H9 (cell line): Measurements from ENCODE around the gene KLHDC10. TPM values are rescaled to one million over a fixed set of nuclear protein-coding genes. Genes with fewer than 3 reads are reported as not detected.

Experiments
- DNase-seq: peaks from one replicate; pipeline ENCODE4 v3.0.0-alpha.2; 2017
- H2AFZ ChIP-seq: one replicate; pipeline ENCODE4 v1.6.1; 2013; ENCODE audit warnings: mild to moderate bottlenecking, low read length, control low read depth, moderate library complexity
- H2AK5ac ChIP-seq: 2 replicates; pipeline ENCODE4 v1.6.1; 2013; ENCODE audit warnings: low read length, control low read depth, mixed read lengths; ENCODE audit not compliant: insufficient read length
- H2BK120ac ChIP-seq: one replicate; pipeline ENCODE4 v1.6.1; 2013; ENCODE audit warnings: low read depth, mild to moderate bottlenecking, low read length, control low read depth, inconsistent platforms; ENCODE audit not compliant: poor library complexity, severe bottlenecking
- H2BK12ac ChIP-seq: 2 replicates; pipeline ENCODE4 v1.6.1; 2013; ENCODE audit warnings: low read length, control low read depth, mixed read lengths, low read depth; ENCODE audit not compliant: insufficient read length
- H2BK15ac ChIP-seq: 2 replicates; pipeline ENCODE4 v1.6.1; 2013; ENCODE audit warnings: low read depth, low read length, control low read depth
- H2BK20ac ChIP-seq: one replicate; pipeline ENCODE4 v1.6.1; 2013; ENCODE audit warnings: low read depth, mild to moderate bottlenecking, low read length, control low read depth, inconsistent platforms; ENCODE audit not compliant: poor library complexity, severe bottlenecking
- H2BK5ac ChIP-seq: 2 replicates; pipeline ENCODE4 v1.6.1; 2013; ENCODE audit warnings: low read length, control low read depth, mixed read lengths; ENCODE audit not compliant: insufficient read length
- H3K14ac ChIP-seq: 2 replicates; pipeline ENCODE4 v1.6.1; 2013; ENCODE audit warnings: low read length, control low read depth; ENCODE audit not compliant: insufficient read depth
- H3K18ac ChIP-seq: 2 replicates; pipeline ENCODE4 v1.6.1; 2013; ENCODE audit warnings: low read depth, mild to moderate bottlenecking, mixed read lengths, low read length, control low read depth; ENCODE audit not compliant: insufficient read length
- H3K23ac ChIP-seq: 2 replicates; pipeline ENCODE4 v1.6.1; 2013; ENCODE audit warnings: low read length, control low read depth, mixed read lengths, low read depth; ENCODE audit not compliant: insufficient read length
- H3K23me2 ChIP-seq: 2 replicates; pipeline ENCODE4 v1.6.1; 2013; ENCODE audit warnings: low read depth, mild to moderate bottlenecking, mixed read lengths, low read length, control low read depth; ENCODE audit not compliant: insufficient read length, poor library complexity, severe bottlenecking
- H3K27ac ChIP-seq: 2 replicates; pipeline ENCODE4 v1.5.1; 2013; ENCODE audit warnings: low read length, control low read depth, mixed read lengths, low read depth; ENCODE audit not compliant: insufficient read length
- H3K27me3 ChIP-seq: 2 replicates; pipeline ENCODE4 v1.6.1; 2013; ENCODE audit warnings: low read length, control low read depth, inconsistent platforms; ENCODE audit not compliant: insufficient read depth
- H3K4ac ChIP-seq: 2 replicates; pipeline ENCODE4 v1.6.1; 2013; ENCODE audit warnings: low read depth, mild to moderate bottlenecking, control low read depth, inconsistent platforms, low read length, moderate library complexity
- H3K4me1 ChIP-seq: 2 replicates; pipeline ENCODE4 v1.6.1; 2013; ENCODE audit warnings: low read length, control low read depth, inconsistent platforms; ENCODE audit not compliant: insufficient read depth
- H3K4me2 ChIP-seq: 2 replicates; pipeline ENCODE4 v1.6.1; 2013; ENCODE audit warnings: low read length, control low read depth, mixed read lengths; ENCODE audit not compliant: insufficient read length, insufficient read depth
- H3K56ac ChIP-seq: 2 replicates; pipeline ENCODE4 v1.6.1; 2013; ENCODE audit warnings: low read depth, mild to moderate bottlenecking, mixed read lengths, low read length, control low read depth; ENCODE audit not compliant: insufficient read length
- H3K79me1 ChIP-seq: 2 replicates; pipeline ENCODE4 v1.6.1; 2013; ENCODE audit warnings: low read depth, mild to moderate bottlenecking, moderate library complexity, low read length, control low read depth, inconsistent platforms; ENCODE audit not compliant: insufficient read depth, poor library complexity, severe bottlenecking
- H3K79me2 ChIP-seq: 2 replicates; pipeline ENCODE4 v1.6.1; 2013; ENCODE audit warnings: low read length, control low read depth, inconsistent platforms; ENCODE audit not compliant: insufficient read depth
- H3K9ac ChIP-seq: 2 replicates; pipeline ENCODE4 v1.6.1; 2013; ENCODE audit warnings: low read length, control low read depth, mixed read lengths; ENCODE audit not compliant: insufficient read length; ENCODE audit errors: extremely low read depth
- H3K9me3 ChIP-seq: one replicate; pipeline ENCODE4 v1.6.1; 2013; ENCODE audit warnings: low read depth, low read length, inconsistent platforms; ENCODE audit not compliant: control insufficient read depth
- H3T11ph ChIP-seq: one replicate; pipeline ENCODE4 v1.6.1; 2013; ENCODE audit warnings: mild to moderate bottlenecking, low read length, control low read depth, inconsistent platforms
- H4K20me1 ChIP-seq: one replicate; pipeline ENCODE4 v1.6.1; 2013; ENCODE audit not compliant: control insufficient read depth, insufficient read length, insufficient read depth
- H4K5ac ChIP-seq: 2 replicates; pipeline ENCODE4 v1.6.1; 2013; ENCODE audit warnings: low read depth, mild to moderate bottlenecking, mixed read lengths, low read length, control low read depth; ENCODE audit not compliant: insufficient read length
- H4K8ac ChIP-seq: replicated peaks from 2 replicates; pipeline ENCODE4 v1.6.1; 2013; ENCODE audit warnings: low read length, control low read depth, mixed read lengths, low read depth; ENCODE audit not compliant: insufficient read length
- H4K91ac ChIP-seq: 2 replicates; pipeline ENCODE4 v1.6.1; 2013; ENCODE audit warnings: low read depth, mild to moderate bottlenecking, moderate library complexity, mixed read lengths, low read length, control low read depth; ENCODE audit not compliant: insufficient read length
- H3K27ac Mint-ChIP-seq, 3 experiments: 2 replicates in 2 of 3; 3 replicates in 1 of 3; pipeline ENCODE4 v1.8.0; 2020 to 2021; ENCODE audit warnings: mixed read lengths in 3 of 3, mild to moderate bottlenecking in 1 of 3, moderate library complexity in 1 of 3
- H3K27me3 Mint-ChIP-seq: 2 replicates; pipeline ENCODE4 v1.8.0; 2021; ENCODE audit warnings: low read depth, mild to moderate bottlenecking, moderate library complexity, mixed read lengths
- H3K36me3 Mint-ChIP-seq, 3 experiments: 2 replicates in 2 of 3; 3 replicates in 1 of 3; pipeline ENCODE4 v1.8.0; 2020 to 2021; ENCODE audit warnings: low read depth in 3 of 3, mixed read lengths in 3 of 3; ENCODE audit not compliant: insufficient read depth in 1 of 3
- H3K4me1 Mint-ChIP-seq, 2 experiments: 2 replicates each; pipeline ENCODE4 v1.8.0; 2020; ENCODE audit warnings: mixed read lengths in 2 of 2
- H3K4me3 Mint-ChIP-seq, 2 experiments: 2 replicates in 1 of 2; 3 replicates in 1 of 2; pipeline ENCODE4 v1.8.0; 2020 to 2021; ENCODE audit warnings: mild to moderate bottlenecking in 2 of 2, mixed read lengths in 2 of 2, moderate library complexity in 1 of 2
- H3K9me3 Mint-ChIP-seq, 2 experiments: 2 replicates in 1 of 2; 3 replicates in 1 of 2; pipeline ENCODE4 v1.8.0; 2020; ENCODE audit warnings: mild to moderate bottlenecking in 2 of 2, mixed read lengths in 2 of 2, moderate library complexity in 1 of 2
- WGBS: extraction: QIAGEN DNeasy Blood & Tissue Kit; methylation state at CpG from one replicate; pipeline ENCODE4 v1.1.7; 2013; ENCODE audit warnings: missing lambda C conversion rate, low lambda C conversion rate, mixed read lengths; ENCODE audit not compliant: insufficient read length; ENCODE audit errors: extremely low coverage; 5-methylcytosine and 5-hydroxymethylcytosine counted together
- total RNA-seq: library from RNA; stranded (reverse); gene quantifications from 2 replicates; pipeline ENCODE4 v1.2.1, GENCODE V29; 2021
- TF ChIP-seq, protein P1 (sequence below): fragments of 200-600 bp; sonication (generic); conservative IDR thresholded peaks from 3 replicates; pipeline ENCODE4 v1.8.0; 2021; ENCODE audit warnings: antibody characterized with exemption, mild to moderate bottlenecking

KLHDC10 gene
- total RNA-seq, 1 experiment from 2014 or later = 17.3 TPM

DNA sequence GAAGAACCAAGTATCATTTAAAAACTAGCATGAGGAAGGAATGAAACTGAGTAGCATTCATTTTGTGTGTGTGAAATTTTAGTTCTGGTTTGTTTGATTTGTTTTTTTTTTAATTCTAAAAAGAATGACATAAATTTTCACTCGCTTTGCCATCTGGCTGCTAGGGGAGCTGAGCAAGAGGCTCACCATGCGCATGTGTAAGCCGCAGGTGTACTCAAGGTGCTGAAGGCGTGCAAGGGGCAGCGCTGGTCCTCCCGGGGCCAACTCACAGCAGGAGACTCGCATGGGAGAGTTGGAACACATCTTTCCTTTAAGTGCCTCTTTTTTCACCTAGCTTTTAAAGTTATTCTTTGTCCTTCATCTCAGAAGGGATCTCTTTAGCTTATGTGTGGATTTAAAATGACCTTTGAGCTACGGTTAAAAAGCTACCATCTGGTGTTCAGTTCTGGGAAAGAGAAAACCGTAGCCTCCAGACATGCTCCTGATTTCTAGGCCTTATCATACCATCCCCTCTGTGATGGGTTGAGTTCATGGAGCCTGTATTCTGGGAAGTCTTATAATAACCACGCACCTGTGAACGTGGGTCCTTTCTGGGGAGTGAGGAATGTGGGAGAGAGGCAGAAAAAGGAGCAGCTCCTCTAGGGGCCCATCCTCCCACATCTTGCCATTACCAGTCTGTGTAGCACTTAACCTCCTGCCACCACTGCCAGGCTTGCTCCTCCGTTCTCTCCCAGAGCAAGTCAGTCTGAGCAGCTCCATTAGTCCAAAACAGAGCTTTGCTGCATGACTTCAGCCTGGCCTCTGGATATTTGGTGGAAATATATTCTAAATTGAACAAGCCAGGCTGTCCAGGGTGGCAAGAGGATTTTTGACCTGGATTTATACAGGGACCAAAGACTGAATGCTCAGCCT lies 61.9 kb downstream of the KLHDC10 start:
- Histone ChIP-seq H4K8ac (no peak overlapping the region), H2AFZ (no peak overlapping the region), H3T11ph (no peak overlapping the region), H3K9ac (no peak overlapping the region), H3K18ac (no peak overlapping the region), H3K4me2 (no peak overlapping the region), H4K91ac (no peak overlapping the region), H3K27me3 (no peaks in the 10 kb centered on the region), H2BK120ac (no peak overlapping the region), H3K23me2 (no peaks in the 10 kb centered on the region), H3K4me1 (no peaks in the 10 kb centered on the region), H3K56ac (no peak overlapping the region), H2BK12ac (no peak overlapping the region), H3K79me1 (no peaks in the 10 kb centered on the region), H3K4ac (no peak overlapping the region), H3K27ac (no peak overlapping the region), H2BK20ac (no peak overlapping the region), H2AK5ac (no peak overlapping the region), H4K5ac (no peak overlapping the region), H3K14ac (no peak overlapping the region), H3K9me3 (no peaks in the 10 kb centered on the region), H3K79me2 (no peaks in the 10 kb centered on the region), H2BK15ac (no peak overlapping the region), H4K20me1 (peaks cover 4% of the 10 kb centered on the region), H2BK5ac (no peak overlapping the region), H3K23ac (no peak overlapping the region)
- H3K4me3 Mint-ChIP-seq = no peak overlapping the region
- H3K36me3 Mint-ChIP-seq = peaks cover 9 to 29% (median 28%) of the 10 kb centered on the region in 3 experiments; a peak in 6 of 7 replicates
- no peaks in the 10 kb centered on the region for H3K9me3 Mint-ChIP-seq
- no CpG with 5 or more reads among the region's 12 CpGs for WGBS
- peaks cover 7 to 18% of the 10 kb centered on the region in 2 experiments; a peak in 3 of 4 replicates for H3K4me1 Mint-ChIP-seq
- DNase-seq = no peak
- H3K27ac Mint-ChIP-seq = peak overlapping the region in 1 of 3 experiments; percentile 21; a peak in 1 of 7 replicates
- TF ChIP-seq, protein P1, sequence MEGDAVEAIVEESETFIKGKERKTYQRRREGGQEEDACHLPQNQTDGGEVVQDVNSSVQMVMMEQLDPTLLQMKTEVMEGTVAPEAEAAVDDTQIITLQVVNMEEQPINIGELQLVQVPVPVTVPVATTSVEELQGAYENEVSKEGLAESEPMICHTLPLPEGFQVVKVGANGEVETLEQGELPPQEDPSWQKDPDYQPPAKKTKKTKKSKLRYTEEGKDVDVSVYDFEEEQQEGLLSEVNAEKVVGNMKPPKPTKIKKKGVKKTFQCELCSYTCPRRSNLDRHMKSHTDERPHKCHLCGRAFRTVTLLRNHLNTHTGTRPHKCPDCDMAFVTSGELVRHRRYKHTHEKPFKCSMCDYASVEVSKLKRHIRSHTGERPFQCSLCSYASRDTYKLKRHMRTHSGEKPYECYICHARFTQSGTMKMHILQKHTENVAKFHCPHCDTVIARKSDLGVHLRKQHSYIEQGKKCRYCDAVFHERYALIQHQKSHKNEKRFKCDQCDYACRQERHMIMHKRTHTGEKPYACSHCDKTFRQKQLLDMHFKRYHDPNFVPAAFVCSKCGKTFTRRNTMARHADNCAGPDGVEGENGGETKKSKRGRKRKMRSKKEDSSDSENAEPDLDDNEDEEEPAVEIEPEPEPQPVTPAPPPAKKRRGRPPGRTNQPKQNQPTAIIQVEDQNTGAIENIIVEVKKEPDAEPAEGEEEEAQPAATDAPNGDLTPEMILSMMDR = no peak
- no peaks in the 10 kb centered on the region for H3K27me3 Mint-ChIP-seq
